Activated T-helper 2 cell treated with anti-CD3 and anti-CD28 coated beads, Interferon-gamma antibody, Interleukin-2, Interleukin-4, amounts not matched to agents 10 μg/mL and 5 μg/mL and 100 μg/mL, durations not matched to agents 14 hours and 24 hours and 36 hours (primary cell): ENCODE data around the gene IL2RG. TPM values are rescaled to one million over a fixed set of nuclear protein-coding genes. Genes with fewer than 3 reads are reported as not detected.

Experiments used
- DNase-seq: peaks from one replicate; pipeline ENCODE4 v3.0.0; 2021; ENCODE audit warnings: low spot score
- H3K27ac Mint-ChIP-seq: one replicate; pipeline ENCODE4 v1.8.0; 2021; ENCODE audit warnings: mixed read lengths
- H3K27me3 Mint-ChIP-seq: one replicate; pipeline ENCODE4 v1.8.0; 2021; ENCODE audit warnings: low read depth, mixed read lengths
- H3K36me3 Mint-ChIP-seq: one replicate; pipeline ENCODE4 v1.8.0; 2021; ENCODE audit warnings: low read depth, mixed read lengths
- H3K4me1 Mint-ChIP-seq: one replicate; pipeline ENCODE4 v1.8.0; 2021; ENCODE audit warnings: low read depth, mixed read lengths
- H3K4me3 Mint-ChIP-seq: one replicate; pipeline ENCODE4 v1.8.0; 2021; ENCODE audit warnings: low read depth, mild to moderate bottlenecking, moderate library complexity, mixed read lengths
- H3K9me3 Mint-ChIP-seq: one replicate; pipeline ENCODE4 v1.8.0; 2021; ENCODE audit warnings: mixed read lengths
- intact Hi-C: fragments of 100-400 bp; cut with micrococcal nuclease; formaldehyde crosslinking; loops from one replicate; pipeline ENCODE4 v1.15.1; 2023
- total RNA-seq: library from RNA; stranded (reverse); gene quantifications from 2 replicates; pipeline ENCODE4 v1.2.3, GENCODE V29; 2022

IL2RG gene
- total RNA-seq, 1 donor from 2014 or later = 366 TPM

DNA sequence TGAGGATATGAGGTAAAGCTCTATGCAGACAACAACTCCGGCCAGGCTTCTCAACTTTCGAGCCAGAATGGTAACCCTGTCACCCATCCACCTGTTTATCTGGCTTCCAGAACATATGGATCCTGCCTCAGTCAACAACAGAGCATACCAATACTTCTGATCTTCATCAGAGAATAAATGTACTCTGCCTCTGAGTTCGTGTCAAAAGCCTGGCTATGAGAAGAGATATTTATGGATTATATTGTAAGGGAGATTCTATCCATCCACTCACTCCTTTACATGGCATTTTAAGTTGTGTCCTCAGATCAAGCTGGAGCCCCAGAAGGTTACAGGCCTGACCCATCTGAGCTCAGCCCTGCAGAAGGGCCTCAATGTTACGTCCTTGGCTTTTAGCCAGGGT lies 25.5 kb downstream of the IL2RG start:
- Mint-ChIP-seq H3K27ac (no peak overlapping the region), H3K9me3 (no peaks in the 10 kb centered on the region), H3K36me3 (no peaks in the 10 kb centered on the region), H3K27me3 (no peaks in the 10 kb centered on the region), H3K4me1 (peaks cover 2% of the 10 kb centered on the region), H3K4me3 (no peak overlapping the region)
- no peak for DNase-seq
- intact Hi-C loops = no loop called here

DNA sequence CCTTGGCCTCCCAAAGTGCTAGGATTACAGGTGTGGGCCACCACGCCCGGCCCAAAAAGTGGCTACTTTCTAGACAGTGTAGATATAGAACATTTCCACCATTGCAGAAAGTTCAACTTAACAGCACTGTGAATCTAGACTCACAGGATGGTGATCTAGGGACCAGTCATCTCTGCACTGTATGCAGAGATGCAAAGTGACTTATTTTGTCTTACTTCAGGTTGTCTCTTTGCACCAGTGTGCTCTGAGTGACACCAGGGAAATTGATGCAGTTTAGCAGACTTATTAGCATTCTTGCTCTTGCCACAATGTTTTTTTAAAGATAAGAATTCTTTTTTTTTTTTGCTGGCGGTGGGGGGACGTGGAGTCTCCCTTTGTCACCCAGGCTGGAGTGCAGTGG lies 28.6 kb downstream of the IL2RG start:
- Mint-ChIP-seq H3K27ac (no peak overlapping the region), H3K4me3 (no peak overlapping the region), H3K4me1 (peaks cover 2% of the 10 kb centered on the region), H3K36me3 (no peaks in the 10 kb centered on the region), H3K27me3 (peaks cover 4% of the 10 kb centered on the region), H3K9me3 (no peaks in the 10 kb centered on the region)
- intact Hi-C loops = no loop called here
- DNase-seq = no peak

DNA sequence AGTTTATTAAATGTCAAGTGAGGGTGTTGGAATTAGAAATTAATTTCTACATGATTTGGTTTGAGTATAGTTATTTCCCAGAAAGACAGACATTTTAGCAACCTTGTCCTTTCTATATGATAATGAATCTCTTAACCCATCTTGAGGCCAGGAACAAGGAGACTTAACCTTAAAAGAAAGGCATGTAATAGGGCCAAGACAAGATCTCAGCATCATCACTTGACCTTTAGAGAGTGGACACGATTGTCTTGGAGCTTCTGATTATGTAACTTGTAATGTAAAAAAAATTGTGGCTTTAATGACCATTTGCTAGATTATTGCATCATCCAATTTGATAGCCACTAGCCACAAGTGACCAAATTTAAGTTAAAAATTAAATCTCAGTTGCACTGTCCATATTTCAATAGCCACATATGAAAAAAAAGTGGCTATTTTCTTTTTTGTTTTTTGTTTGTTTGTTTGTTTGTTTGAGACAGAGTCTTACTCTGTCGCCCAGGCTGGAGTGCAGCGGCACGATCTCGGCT lies 29.2 kb downstream of the IL2RG start:
- peaks cover 2% of the 10 kb centered on the region for H3K4me1 Mint-ChIP-seq
- no peak overlapping the region for H3K27ac Mint-ChIP-seq
- H3K4me3 Mint-ChIP-seq = no peak overlapping the region
- intact Hi-C loops = no loop called here
- no peaks in the 10 kb centered on the region for H3K9me3 Mint-ChIP-seq
- H3K36me3 Mint-ChIP-seq = no peaks in the 10 kb centered on the region
- H3K27me3 Mint-ChIP-seq = peaks cover 4% of the 10 kb centered on the region
- DNase-seq = no peak

DNA sequence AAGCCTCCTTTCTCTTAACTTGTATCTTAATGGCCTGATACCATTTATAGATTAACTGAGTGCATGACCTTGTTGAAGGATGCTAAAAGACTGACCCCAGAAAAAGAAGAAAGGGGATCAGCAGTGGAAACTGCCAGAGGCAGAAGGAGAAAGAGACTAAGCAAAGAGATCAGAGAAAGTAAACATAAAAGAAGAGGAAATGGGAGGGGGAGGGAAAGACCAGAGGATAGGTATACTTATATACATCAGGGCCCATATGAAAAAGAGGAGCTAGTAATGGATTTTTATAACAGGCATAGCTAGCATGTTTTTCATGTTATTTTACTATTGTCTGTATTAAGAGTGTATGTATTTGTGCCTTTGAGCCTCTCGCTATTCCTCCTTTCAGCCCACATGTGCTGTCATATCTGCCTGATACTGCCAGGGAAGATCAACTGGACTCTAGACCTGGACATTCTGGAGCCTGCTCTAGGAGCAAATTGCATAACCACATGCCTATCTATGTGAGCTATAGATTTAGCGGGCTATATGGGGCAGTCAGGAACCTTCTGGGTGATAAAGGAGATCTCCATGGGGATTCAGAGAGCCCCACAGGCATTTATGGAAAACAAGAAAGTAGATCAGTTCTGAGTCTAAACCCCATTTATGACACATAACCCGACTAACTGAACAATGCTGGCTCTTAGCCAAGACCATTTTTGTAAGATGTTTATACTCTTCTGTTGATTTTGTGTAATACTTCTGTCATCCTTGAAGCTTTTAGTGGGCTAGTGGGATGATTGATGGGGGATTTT lies 29.9 kb downstream of the IL2RG start:
- intact Hi-C loops = no loop called here
- no peak for DNase-seq
- peaks cover 4% of the 10 kb centered on the region for H3K27me3 Mint-ChIP-seq
- H3K36me3 Mint-ChIP-seq = no peaks in the 10 kb centered on the region
- H3K9me3 Mint-ChIP-seq = no peaks in the 10 kb centered on the region
- H3K4me1 Mint-ChIP-seq = peaks cover 2% of the 10 kb centered on the region
- no peak overlapping the region for H3K27ac Mint-ChIP-seq
- H3K4me3 Mint-ChIP-seq = no peak overlapping the region

DNA sequence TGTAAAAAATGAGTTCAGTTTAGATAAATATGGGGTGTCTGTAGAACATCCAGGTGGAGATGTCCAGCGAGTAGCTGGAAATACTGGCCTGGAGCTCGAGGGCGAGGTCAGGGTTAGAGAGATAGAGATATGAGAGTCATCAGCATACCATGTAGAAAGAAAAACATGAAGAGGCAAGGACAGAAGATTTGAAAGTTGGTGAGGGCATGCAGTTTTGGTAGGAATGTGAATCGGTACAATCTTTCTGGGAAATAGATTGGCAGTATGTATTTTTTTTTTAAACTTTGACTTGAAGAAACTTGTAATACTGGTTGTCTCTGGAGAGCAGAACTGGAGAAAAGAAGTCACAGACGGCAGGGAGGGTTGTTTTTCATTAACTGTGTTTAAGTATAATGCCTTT lies 40.8 kb downstream of the IL2RG start:
- Mint-ChIP-seq H3K9me3 (no peaks in the 10 kb centered on the region), H3K36me3 (peaks cover 9% of the 10 kb centered on the region), H3K4me1 (peaks cover 9% of the 10 kb centered on the region), H3K27me3 (peaks cover 25% of the 10 kb centered on the region), H3K27ac (no peak overlapping the region), H3K4me3 (no peak overlapping the region)
- intact Hi-C loops = no loop called here
- DNase-seq = no peak

DNA sequence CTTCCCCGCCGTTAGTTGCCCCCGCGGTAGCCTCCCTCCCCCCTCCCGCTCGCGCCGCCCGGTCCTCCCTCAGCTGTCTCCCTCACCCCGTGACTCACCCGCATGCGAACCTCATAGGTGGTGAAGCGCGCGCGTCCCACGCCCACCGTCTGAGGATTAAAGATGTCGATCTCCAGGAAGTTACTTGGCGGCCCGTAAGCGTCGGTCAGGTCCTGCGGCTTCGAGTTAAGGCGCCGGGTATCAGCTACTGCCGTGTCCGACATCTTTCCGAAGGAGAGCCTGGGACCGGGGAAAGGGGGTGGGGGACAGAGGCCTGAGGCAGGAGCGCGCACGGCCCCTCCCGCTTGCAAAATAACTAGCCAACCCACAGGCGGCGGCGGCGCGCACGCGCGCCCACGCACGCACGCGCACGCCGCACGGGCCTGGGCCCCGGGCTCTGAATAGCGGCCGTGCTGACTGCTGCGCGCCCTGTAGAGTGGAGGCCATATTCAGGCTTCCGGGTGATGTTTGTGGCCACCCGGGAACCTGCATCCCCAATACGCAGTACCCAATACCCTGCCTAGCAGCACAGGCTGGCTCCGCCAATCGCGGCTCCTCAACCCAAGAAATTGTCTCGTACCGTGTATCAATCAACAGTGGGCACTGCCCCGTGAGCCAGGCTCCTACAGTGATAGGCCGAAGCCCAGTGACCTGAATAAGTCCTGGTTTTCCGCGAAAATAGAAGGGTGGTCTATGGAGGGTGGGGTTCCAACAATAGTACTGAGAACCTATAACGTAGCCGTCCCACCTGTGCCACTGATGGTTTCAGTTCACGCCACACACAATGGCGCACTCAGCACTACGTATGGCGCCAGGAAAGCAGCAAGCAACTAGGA lies 43.1 kb downstream of the IL2RG start, which contains the start of gene SNX12:
Gene SNX12, minus strand, starts transcription at position 291 of the 875 bp plus-strand sequence. Its CDS starts 28 bp downstream, at position 263.
- DNase-seq = peak; percentile 87
- Mint-ChIP-seq H3K4me1 (peaks cover 15% of the 10 kb centered on the region), H3K27me3 (peaks cover 10% of the 10 kb centered on the region), H3K27ac (peak within 1 kb of the TSS; percentile 95), H3K4me3 (peak within 1 kb of the TSS; percentile 99), H3K36me3 (peaks cover 18% of the 10 kb centered on the region), H3K9me3 (no peaks in the 10 kb centered on the region)
- intact Hi-C loops = loop anchor here (1.0 to 2.0 kb wide), 2 partner anchors 27 to 43 kb away; partner anchors contain the start of genes FOXO4 and IL2RG

DNA sequence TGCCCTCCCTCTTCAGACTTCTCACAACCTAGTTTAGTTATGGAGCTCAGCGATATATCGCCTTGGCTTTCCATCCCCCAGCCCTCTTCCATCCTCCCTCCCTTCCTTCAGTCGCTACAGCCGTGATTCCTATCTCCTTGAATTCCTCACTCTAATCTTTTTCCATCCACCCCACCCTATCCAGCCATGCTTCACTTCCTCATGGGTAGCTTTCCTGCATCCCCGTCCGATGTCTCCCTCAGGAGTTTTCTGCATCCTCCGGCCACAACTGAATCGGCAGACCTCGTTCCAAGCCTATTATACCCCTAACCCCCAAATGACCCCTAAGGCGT lies 43.7 kb downstream of the IL2RG start:
- intact Hi-C loops = loop anchor here (1.0 to 2.0 kb wide), 2 partner anchors 27 to 44 kb away; partner anchors contain the start of genes FOXO4 and IL2RG
- Mint-ChIP-seq H3K27me3 (peaks cover 5% of the 10 kb centered on the region), H3K27ac (peak overlapping the region; percentile 95), H3K4me3 (peak overlapping the region; percentile 99), H3K9me3 (no peaks in the 10 kb centered on the region), H3K4me1 (peaks cover 15% of the 10 kb centered on the region), H3K36me3 (peaks cover 21% of the 10 kb centered on the region)
- DNase-seq = no peak

DNA sequence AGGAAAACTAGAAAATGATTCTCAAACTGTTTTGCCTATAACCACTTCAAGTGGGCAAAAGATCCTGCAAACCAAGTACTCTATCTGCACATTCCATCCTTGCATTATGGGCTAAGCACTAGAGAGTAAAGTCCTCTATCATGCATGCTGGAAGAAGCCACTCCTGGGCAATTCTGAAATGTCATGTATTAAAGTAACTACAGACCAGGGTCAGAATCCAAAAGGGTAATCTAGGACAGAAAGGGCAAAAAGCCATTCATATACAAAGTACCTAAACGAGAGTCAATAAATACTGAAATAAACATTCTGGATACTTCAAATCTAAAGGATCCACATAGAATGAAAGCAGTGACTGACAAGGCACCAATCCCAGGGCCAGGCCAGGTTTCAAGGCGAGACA lies 44.3 kb downstream of the IL2RG start:
- Mint-ChIP-seq H3K9me3 (no peaks in the 10 kb centered on the region), H3K4me1 (peaks cover 15% of the 10 kb centered on the region), H3K36me3 (peaks cover 23% of the 10 kb centered on the region), H3K27ac (no peak overlapping the region), H3K4me3 (peak overlapping the region; percentile 99), H3K27me3 (peaks cover 1% of the 10 kb centered on the region)
- no peak for DNase-seq
- intact Hi-C loops = no loop called here

DNA sequence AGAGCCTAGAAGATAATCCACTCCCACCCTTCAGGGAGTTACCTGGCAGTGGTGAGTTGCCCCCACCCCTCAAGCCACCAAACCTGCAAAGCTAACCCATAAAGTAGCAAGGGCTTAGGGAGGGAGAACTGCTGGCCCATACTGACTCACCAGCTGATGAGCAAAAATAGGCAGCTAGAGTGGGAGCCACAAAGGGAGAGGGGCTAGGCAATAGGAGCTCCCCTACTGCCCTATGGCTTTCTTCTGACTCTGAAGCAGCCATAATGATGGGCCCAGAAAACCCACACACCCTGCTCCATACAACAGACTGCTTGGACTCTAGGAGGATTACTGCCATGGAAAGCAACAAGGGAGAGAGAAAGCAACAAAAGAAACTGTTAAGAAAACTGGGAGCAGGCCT lies 51.2 kb downstream of the IL2RG start:
- H3K4me3 Mint-ChIP-seq = no peak overlapping the region
- DNase-seq = no peak
- peaks cover 35% of the 10 kb centered on the region for H3K4me1 Mint-ChIP-seq
- intact Hi-C loops = no loop called here
- no peaks in the 10 kb centered on the region for H3K9me3 Mint-ChIP-seq
- H3K27ac Mint-ChIP-seq = no peak overlapping the region
- peaks cover 56% of the 10 kb centered on the region for H3K36me3 Mint-ChIP-seq
- H3K27me3 Mint-ChIP-seq = no peaks in the 10 kb centered on the region

DNA sequence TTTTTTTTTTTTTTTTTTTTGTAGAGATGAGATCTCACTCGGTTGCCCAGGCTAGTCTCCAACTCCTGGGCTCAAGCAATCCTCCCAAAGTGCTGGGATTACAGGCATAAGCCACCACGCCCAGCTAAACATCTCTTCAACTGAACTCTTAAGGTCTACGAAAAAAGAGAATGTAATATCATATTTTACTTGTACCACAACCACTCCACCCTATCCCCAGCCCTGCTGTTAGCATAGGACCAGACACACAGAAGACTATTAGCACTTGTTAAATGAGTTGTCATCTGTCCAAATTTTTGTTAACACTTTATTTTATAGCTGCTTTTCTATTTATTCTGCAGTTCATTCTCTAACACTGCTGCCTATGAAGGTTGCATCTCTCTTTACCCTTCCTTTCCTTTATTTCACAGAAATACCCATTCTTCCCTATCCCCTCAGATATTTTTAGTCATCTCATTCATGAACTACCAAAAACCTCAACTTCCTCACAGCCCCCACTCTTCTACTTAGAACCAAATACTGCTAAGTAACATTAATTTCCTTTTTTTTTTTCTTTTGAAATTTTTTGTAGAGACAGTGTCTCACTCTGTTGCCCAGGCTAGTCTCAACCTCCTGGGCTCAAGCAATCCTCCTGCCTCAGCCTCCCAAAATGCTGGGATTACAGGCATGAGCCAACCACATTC lies 53.4 kb downstream of the IL2RG start:
- Mint-ChIP-seq H3K36me3 (peaks cover 52% of the 10 kb centered on the region), H3K27me3 (no peaks in the 10 kb centered on the region), H3K4me3 (peak overlapping the region; percentile 26), H3K4me1 (peaks cover 28% of the 10 kb centered on the region), H3K27ac (peak overlapping the region; percentile 72), H3K9me3 (no peaks in the 10 kb centered on the region)
- no peak for DNase-seq
- intact Hi-C loops = no loop called here
